ENCODE data around the gene SLC2A5.
"Not testable (repeated sequence)": the region's sequence is repeated elsewhere in the genome, so short reads cannot be mapped to it uniquely, and the experiment has no call there.

- not testable (repeated sequence) for TF ChIP-seq CTCF, POLR2A (IDR thresholded peaks at IDR 0.05)
These were observed 67.8 kb downstream of the SLC2A5 start for GRCh38 chr1:9001534-9002214.

All from adrenal gland (tissue), 5 donors.